Stimulated activated CD4-positive, alpha-beta T cell treated with anti-CD3 and anti-CD28 coated beads, Interleukin-4, amount 100 ng/mL, for 48 hours (primary cell): ENCODE results near the gene LDLRAD3.

Experiments used
- DNase-seq, 2 donors: peaks; one replicate each; pipeline ENCODE4 v3.0.0-alpha.2; 2020; ENCODE audit warnings: low read depth in 2 of 2

LDLRAD3 gene

DNA sequence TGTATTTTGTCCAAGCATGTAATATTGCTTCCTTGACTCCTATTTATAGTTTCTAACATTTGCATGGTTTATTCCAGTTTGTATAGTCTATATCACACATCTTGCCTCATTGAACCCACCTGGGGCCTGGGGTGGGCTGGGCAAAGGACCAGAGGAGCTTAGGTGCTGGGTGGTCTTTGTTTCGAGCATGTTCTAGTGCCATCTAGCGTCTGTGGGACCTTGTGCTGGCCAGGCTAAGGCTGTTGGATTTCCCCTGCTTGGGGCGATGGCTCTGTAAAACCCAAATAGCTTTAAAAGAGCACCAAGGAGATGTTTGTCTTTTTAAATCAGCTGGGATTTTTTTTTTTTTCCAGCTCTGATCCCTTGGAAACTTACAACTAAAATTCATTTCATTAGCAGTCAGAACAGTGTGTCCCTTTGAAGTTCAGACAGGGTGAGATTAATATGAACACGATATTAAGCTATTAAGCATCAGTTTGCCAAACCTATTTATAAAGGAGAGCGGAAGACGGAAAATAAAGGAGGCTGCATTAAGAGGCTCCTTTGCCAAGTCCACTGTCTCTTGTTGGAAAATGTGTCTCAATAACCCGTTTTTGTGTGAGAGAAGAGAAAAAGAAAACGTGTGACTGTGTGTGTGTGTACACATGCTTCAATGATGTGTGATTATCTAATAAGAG is 188.0 kb downstream of the LDLRAD3 start:
- no peak for DNase-seq

DNA sequence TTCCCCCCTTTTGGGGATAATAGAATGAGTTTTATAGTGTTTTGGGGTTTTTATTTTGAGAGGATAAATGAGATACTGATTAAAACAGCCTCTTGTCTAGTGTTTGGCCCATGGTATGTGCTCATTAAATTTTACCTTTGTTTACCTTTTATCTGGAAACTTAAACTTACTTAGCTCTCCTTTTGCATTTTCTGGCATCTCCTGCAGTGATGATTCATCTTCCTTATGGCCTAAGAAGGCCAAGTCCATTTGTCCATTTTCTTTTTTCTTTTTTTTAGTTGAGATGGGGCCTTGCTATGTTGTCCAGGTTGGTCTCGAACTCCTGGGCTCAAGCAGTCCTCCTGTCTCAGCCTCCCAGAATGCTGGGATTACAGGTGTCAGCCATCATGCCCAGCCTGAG is 189.1 kb downstream of the LDLRAD3 start:
- no peak for DNase-seq

DNA sequence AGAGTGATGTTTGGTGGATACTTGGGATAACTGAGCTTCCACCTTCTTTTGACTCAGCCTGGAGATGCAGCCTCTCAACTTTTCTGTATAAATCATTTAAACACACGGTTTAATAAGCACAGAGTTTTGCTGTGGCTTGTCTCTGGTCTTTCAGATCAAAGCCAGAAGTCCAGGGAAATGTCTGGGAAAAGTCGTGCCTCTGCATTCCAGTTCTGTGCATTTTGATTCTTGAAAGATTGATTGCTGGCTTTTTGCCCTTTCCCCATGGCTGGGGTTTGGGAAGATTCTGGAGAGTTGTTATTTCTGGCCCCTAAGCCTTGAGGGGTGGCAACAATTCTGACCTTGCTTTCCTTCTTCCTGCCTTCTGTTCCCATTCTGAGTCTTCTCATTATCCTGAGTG is 191.2 kb downstream of the LDLRAD3 start:
- no peak for DNase-seq

DNA sequence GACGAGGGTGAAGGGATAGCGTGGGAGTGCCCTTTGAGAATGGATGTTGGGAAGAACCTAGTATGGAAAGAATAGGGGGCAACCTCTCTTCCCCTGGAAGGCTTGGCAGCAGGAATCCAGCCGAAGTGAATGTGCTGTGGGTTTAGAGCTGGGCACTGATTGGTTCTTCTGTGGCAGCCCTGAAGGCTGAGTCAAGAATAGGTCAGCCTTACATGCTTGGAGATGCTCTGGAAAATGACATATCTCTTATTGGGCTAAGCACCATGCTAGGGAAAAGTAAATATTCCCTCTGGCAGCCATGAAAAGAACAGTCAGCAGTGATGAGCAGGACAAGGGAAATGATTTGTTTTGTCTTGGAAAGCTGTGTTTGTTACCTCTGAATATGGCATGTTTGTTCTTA is 195.9 kb downstream of the LDLRAD3 start:
- no peak for DNase-seq

DNA sequence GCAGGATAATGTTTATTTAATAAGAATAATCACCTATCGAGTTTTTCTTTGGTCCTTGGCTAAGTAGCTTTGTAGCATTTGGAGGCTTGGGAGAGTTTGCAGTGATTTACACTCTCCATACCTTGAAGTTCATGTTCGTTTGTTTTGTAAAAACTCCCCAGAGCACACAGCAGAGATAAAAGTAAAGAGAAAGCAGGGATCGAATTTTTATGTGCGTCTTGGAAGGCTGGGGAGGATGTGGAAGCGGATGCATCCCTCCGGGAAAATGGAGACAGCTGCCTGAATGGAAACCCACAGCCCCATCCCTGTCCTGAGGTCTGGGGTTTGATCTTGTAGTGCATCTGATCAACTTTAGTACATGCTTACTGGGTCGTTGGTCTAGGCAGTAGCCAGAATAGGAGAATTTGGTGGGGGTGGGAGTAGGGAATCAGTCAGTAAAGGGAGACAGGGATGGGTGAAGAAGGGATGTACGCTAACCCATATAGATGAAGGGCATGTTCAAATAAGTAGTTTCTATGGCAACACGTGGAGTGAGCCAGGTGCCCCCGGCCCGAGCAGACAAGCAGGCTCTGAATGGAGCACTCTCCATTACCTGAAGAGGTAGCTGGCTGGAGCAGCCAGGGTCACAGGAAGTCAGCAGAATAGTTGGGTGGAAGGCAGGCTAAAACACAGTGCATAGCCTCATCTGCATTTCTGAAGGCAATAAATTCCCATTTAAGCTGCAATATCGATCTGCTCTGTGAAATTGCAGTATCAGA is 197.5 kb downstream of the LDLRAD3 start:
- no peak for DNase-seq

DNA sequence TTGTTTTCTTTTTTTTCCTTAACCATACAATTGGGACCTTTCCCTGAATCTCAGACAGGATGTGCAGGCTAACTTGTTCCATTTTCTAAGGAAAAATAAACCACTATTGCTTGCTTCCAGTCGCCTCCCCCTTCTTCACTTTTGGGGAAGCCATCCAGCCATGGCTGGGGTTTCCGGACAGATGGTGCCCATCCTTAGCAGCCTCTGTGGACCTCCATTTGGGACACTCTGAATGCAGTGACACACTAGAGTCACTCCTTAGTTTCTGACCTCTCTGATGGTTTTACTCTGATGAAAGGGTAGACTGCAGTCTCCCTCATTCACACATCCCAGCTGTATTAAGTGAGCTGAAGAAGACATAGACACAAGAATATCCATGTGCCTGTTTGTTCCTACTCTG is 198.1 kb downstream of the LDLRAD3 start:
- no peak for DNase-seq

DNA sequence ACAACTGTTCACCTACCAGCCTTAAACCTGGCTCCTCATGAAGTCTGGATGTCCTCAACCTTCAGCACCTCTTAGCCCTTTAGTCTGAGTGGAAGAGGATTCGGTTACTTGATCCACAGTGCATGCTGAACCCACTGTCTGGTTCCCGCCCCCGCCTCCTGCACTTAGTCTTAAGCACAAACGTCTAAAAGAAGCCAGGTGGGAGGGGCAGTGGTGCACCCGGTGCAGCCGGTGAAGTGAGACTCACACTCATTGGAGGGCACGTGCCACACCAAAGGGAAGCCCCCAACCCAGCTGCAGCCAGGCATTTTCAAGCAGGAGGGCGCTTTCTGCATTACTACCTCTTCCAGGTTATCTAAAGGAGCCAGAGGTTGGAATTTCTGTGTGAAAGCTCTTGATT is 198.6 kb downstream of the LDLRAD3 start:
- DNase-seq, result no peak

DNA sequence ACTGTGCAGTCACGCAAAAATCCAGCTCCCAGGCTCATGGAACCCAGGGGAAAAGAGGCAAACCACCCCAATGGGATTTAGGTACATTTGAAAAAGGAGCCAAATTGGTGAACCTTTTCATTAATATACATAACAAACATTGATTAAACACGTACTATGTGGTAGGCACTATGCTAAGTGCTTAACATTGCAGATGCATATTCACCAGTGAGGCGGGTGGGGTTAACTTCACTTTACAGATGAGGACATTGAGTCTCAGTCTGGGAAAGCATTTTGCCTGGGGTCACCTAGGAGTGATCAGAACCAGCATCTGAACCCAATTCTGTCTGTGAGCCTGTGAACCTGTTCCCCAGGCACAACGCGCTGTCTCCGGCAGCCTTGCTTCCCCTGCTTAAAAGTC is 199.0 kb downstream of the LDLRAD3 start:
- no peak for DNase-seq

DNA sequence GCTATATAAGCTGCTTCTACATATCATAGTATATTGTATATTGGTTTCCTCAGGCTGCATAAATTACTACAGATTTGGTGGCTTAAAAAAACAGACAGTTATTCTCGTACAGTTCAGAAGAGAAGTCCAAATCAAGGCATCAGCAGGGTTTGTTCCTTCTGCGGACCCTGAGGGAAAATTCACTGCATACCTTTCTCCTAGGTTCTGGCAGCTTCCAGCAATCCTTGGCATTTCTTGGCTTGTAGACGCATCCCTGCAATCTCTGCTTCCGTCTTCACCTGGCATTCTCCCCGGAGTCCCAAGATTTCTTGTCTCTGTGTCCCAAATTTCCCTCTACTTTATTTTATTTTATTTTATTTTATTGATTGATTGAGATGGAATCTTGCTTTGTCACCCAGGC is 202.6 kb downstream of the LDLRAD3 start:
- no peak for DNase-seq

DNA sequence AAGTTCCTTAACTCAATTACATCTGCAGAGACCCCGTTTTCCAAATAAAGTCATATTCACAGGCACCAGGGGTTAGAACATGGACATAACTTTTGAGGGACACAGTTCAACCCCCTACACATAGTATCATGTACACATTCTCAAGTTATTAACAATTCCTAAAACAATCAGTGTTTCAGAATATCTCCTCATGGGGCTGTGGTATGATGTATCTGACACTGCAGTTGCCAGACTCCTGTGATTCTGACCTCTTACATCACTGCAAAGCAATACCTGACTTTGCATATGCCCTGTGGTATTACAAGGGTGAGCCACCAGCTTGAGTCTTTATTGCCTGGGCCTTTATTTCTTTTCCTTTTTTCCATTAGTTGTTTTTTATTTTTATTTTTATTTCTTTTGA is 203.6 kb downstream of the LDLRAD3 start:
- no peak for DNase-seq

DNA sequence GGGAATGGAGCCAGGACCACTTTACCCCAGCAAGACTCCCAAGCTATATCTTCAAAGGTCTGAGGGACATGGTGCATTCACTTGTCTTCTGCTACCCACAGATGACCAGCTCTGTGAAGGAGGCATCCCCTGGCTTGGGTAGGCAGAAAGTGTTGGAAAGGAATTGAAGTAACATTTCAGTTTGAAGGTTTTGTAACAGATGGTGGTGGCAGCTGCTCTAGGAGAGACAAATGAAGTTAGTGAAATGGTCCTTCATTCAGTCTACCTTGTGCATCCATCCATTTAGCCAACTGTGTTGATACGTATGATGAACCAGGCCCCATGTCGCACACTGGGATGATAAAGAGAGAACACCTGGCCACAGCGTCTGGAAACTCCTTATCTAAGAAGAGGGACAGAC is 204.8 kb downstream of the LDLRAD3 start:
- DNase-seq, result no peak

DNA sequence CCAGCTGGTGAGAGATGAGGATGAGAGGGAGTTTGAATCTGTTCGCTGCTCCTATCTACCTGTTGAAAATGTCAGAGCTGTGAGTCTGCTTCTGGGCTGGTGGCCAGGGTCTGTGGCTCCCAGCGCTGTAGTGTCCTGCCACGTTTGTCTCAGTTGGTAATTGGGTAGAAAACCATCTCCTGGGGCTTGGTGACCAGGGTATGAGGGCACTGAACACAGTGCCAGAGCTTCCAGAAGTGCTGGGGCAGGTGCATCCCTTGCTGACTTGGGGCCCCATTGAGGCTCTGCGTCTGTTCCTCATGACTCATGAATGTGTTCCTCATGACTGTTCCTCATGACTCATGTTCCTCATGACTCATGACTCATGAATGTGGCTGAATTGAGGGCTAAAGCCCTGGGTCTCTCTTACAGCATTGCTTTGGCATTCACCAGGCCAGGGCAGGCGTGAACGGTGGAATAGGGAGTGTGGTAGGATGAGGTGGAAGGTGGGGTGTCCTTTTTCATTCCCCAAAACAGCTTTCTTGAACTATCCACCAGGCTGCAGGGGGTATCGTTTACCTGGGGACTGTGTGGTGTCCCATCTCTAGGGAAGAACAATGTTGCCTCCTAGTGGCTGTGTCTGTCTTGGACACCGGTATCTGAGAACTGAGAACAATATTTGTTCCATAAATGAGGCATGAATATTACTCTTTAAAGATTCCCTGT is 205.8 kb downstream of the LDLRAD3 start:
- DNase-seq, result peak; percentile 18

DNA sequence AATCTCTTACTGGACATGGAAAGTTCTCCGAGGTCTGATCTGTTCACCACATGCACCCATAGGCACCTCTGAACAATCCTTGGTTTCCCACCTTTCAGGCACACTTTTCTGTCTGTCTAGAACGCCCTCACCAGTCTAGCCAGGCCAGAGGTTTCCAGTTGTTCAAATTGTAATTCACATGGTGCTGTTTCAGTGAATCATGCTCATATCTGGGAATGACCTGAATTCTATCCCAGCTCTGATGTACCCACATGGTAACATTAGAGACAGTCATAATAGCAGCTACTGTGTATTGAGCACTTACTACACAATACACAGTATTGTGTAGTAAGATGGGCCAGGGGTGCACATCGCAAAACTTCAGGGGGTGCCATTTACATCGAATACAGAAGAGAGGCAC is 207.1 kb downstream of the LDLRAD3 start:
- no peak for DNase-seq

DNA sequence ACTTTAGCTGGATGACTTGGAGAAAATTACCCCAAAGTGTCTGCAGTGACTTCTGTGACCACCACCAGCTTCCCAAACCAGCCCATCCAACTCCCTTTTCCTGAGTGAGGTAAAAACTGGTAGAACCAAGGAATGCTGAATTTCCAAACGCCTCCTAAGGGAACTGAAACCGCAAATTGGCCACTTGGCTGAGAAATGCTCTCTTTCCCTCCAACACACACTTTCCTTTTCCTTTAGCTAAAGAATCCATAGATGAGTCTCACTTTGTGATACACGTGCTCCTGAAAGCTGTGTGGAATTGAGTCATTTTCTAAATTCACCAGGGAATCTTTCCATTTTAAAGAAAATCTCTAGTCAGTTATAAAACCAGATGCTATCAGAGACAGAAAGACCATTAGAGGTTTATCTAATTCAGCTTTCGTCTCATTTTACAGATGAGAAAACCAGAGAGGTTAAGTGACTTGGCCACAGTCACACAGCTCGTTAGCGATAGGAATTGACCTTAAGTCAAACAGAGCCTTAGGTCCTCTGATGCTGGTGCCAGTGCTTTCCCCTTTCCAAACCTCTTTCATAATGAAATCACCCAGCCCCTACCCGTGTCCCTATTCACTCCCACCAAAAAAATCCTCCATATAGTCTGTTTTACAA is 208.2 kb downstream of the LDLRAD3 start:
- no peak for DNase-seq

DNA sequence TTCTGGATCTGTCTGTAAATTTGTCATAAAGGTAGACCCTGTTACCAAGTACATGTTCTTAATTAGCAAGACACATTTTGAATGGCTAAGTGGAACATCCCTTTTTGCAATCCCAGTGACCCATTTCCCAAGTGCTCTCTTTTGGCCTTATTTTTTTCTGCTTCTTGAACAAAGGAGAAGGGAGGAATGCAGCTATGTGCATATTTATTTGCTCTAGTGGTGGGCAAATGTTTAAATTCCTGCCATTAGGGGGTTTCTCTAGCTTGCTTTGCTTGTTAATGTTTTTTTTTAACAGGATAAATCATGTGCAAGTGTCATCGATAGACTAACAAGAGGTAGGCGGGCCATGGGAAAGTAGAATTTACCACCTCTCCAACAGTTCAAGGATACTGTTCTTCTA is 209.7 kb downstream of the LDLRAD3 start:
- DNase-seq, result no peak

DNA sequence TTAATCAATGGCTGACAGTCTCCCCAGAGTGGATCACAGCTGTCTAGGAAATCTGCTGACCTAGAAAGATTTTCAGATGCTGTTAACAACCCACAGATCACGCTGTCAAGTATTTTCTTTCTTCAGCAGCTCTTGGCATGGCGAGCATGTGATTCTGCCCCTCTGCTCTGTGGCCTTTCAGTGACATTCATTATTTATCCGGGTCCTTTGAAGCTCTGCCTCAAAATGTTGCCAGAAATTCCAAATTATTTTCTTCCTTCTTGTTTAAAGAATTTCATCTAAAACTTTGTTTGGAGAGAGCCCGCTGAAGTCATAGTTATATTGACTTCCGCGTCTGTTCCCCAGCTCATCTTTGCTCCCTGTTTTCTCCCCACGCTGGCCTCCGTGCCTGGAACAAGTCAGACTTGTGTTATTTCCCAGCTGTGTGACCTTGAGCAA is 211.3 kb downstream of the LDLRAD3 start:
- no peak for DNase-seq

DNA sequence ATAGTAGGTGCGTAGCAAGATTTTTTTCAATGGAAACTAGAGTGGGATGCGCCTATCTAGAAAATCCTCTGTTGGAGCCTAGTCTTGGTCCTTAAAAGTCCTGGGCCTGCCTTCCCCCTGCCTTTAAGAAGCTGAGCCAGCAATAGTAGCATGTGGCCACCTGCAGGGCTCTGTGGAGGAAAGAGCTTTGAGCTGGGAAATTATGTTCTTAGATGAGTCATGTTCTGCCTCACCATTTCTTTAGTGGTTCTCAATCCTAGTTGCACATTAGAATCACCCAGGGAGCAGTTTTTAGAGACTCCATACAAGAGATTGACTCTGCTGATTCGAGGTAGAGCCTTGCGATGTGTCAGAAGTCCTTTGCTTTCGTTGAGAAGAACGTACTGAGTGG is 211.9 kb downstream of the LDLRAD3 start:
- no peak for DNase-seq

DNA sequence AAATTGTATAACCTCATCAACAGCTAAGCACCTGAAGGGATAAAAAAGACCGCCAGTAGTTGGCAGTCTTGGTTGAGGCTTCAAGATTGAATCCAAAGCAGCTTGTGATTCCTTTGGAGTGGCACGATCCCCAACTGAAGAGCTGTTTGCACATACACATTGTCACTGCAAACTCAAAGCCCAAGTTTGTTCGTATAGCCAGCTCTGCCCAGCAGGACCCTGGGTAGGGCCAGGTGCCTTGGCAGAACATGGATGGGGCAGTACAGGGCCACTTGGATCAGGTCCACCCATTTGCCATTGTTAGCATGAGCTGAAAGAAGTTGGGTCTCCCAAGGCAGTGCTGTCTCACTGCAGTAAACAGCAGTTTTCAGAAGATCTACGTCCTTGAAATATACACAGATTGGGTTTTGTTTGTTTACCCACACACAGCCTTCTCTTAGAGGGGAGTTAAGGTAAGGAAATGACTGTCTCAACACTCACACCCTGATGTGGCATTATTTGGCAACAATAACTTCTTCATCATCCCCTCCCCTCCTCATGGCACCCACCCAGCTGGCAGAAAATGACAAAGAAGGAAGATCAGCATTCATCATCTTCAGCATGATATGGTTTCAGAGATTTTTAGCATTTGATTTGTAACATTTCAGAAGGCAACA is 212.4 kb downstream of the LDLRAD3 start:
- DNase-seq, result no peak

DNA sequence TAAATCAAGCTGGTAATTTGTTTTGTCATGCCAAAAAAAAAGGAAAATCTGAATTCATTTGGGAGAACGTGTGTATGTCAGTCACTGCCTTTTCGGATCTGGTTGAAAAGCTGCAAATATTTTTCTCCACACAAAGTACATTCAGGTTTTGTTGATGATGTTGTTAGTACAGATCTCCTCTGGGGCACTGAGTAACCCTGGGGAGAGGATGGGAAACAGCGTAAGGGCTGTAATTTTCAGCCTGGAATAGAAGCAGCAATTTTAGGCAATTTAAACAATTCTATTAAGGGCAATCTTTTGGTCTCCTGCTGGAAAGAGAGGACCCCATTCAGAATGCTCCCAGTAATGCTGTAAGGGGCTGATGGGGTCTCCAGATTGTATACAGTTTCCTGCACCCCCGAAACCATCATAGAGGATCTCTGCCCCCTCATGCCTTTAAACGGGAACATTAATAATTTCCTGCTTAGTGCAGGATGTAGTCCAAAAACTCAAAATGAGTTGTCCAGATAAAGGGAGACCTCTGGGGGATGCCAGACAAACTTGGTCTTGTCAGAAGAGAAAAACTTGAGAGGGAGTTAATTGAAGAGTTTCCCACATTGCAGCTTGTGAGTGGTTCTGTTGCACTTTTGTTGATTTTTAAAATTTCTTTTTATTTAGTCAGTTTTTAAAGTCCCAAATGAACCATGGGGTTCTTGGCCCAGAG is 213.1 kb downstream of the LDLRAD3 start:
- no peak for DNase-seq

DNA sequence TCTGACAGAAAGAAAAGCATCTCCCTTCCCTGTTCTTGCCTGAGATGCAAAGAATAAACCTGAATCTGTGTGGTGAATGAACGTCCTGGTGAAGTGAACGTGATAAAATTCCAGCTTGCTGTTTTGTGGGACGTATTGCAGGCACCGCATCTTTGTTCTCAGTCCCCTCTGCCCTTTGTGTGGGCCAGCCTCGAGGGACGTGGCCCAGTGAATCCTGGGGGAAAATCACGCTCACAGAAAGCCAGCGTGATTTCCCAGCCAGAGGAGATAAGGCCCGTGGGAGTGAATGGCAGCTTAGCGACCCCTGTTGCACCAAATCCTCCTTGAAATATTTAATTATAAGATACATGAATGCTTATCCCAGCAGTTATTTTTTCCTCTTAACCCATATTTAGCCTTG is 216.2 kb downstream of the LDLRAD3 start:
- no peak for DNase-seq

DNA sequence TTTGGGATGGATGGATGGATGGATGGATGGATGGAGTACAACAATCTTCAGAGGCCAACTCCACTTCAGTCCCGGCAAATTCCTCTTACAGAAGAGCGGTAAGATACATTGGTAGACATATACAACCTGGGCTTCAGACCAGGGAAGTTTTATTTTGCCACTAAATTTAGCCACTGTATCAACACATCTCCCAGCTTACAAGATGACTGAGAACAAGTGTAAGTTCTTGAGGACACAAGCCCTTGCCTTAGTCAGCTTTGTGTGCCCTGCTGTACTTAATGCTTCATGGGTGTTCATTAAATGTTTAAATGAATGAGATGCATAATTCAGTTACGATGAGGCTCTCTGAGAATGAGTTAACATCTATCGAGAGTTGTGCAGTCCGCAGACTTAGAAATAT is 217.7 kb downstream of the LDLRAD3 start:
- DNase-seq, result no peak
